HL-60 (cell line): Measurements from ENCODE around the gene CENPC.

Source experiments
- DNase-seq, 2 experiments: peaks; one replicate each; pipeline ENCODE4 v3.0.0-alpha.2; 2010 to 2020; ENCODE audit warnings: low read depth in 1 of 2, low spot score in 1 of 2
- H3K27ac ChIP-seq: fragments of 250-450 bp; sonication (Bioruptor Pico); replicated peaks from 2 replicates; pipeline ENCODE4 v1.5.1; 2020; ENCODE audit warnings: mild to moderate bottlenecking, moderate library complexity
- H3K27me3 ChIP-seq: fragments of 250-450 bp; sonication (Bioruptor Pico); 2 replicates; pipeline ENCODE4 v1.5.1; 2021; ENCODE audit warnings: mild to moderate bottlenecking, moderate library complexity; ENCODE audit not compliant: insufficient read depth, poor library complexity, severe bottlenecking
- H3K4me3 ChIP-seq: replicated peaks from 2 replicates; pipeline ENCODE4 v1.5.1; 2011; ENCODE audit warnings: mild to moderate bottlenecking, control low read depth, low read length; ENCODE audit not compliant: insufficient read depth
- CTCF ChIP-seq: IDR thresholded peaks from one replicate; pipeline ENCODE4 v1.5.1; 2011; ENCODE audit warnings: low read length, control low read depth, inconsistent platforms; ENCODE audit not compliant: insufficient read depth
- GABPA ChIP-seq: IDR thresholded peaks from 2 replicates; pipeline ENCODE4 v1.6.1; 2012; ENCODE audit warnings: low read depth
- POLR2AphosphoS5 ChIP-seq: IDR thresholded peaks from 2 replicates; pipeline ENCODE4 v1.6.1; 2012; ENCODE audit warnings: low read depth
- REST ChIP-seq: IDR thresholded peaks from 2 replicates; pipeline ENCODE4 v1.6.1; 2012; ENCODE audit warnings: low read depth; ENCODE audit not compliant: insufficient replicate concordance
- SPI1 ChIP-seq: IDR thresholded peaks from 2 replicates; pipeline ENCODE4 v1.6.1; 2012; ENCODE audit warnings: low read depth, mild to moderate bottlenecking, borderline replicate concordance

CENPC gene

GRCh38 chr4:67452100-67452845 lies 93.0 kb downstream of the CENPC start:
- Histone ChIP-seq H3K27me3 (no peaks in the 10 kb centered on the region), H3K27ac (no peak overlapping the region), H3K4me3 (no peak overlapping the region)
- TF ChIP-seq CTCF, result no peak
- TF ChIP-seq POLR2AphosphoS5, result no peak
- TF ChIP-seq SPI1, result no peak
- TF ChIP-seq REST, result no peak
- TF ChIP-seq GABPA, result no peak
- DNase-seq, result no peak

- no peak for DNase-seq
- H3K27ac ChIP-seq, result no peak overlapping the region
- no peaks in the 10 kb centered on the region for H3K27me3 ChIP-seq
- no peak overlapping the region for H3K4me3 ChIP-seq
- no peak for TF ChIP-seq REST
- TF ChIP-seq POLR2AphosphoS5, result no peak
- no peak for TF ChIP-seq CTCF
- TF ChIP-seq SPI1, result no peak
- TF ChIP-seq GABPA, result no peak
These were observed 93.8 kb downstream of the CENPC start for GRCh38 chr4:67451464-67451863.

GRCh38 chr4:67448621-67449020 lies 96.7 kb downstream of the CENPC start:
- DNase-seq, result no peak
- no peak overlapping the region for H3K27ac ChIP-seq
- TF ChIP-seq REST (no peak), POLR2AphosphoS5 (no peak), SPI1 (no peak), GABPA (no peak), CTCF (no peak)
- no peak overlapping the region for H3K4me3 ChIP-seq
- no peaks in the 10 kb centered on the region for H3K27me3 ChIP-seq
